HUES48 (cell line): ENCODE data around the gene TELO2.

Experiments used
- H3K27ac ChIP-seq: one replicate; pipeline ENCODE4 v1.7.0; 2013; ENCODE audit warnings: low read depth, low read length, inconsistent platforms
- H3K27me3 ChIP-seq: 2 replicates; pipeline ENCODE4 v1.6.1; 2013; ENCODE audit warnings: mild to moderate bottlenecking, low read length; ENCODE audit not compliant: control insufficient read depth, insufficient read depth
- H3K36me3 ChIP-seq: 2 replicates; pipeline ENCODE4 v1.6.1; 2013; ENCODE audit warnings: low read length; ENCODE audit not compliant: control insufficient read depth, insufficient read depth
- H3K4me1 ChIP-seq: 2 replicates; pipeline ENCODE4 v1.6.1; 2013; ENCODE audit warnings: mild to moderate bottlenecking, low read length; ENCODE audit not compliant: control insufficient read depth, insufficient read depth
- H3K4me3 ChIP-seq: 2 replicates; pipeline ENCODE4 v1.5.1; 2013; ENCODE audit warnings: mild to moderate bottlenecking, low read depth, low read length
- H3K9ac ChIP-seq: 2 replicates; pipeline ENCODE4 v1.6.1; 2013; ENCODE audit warnings: mild to moderate bottlenecking, low read depth, low read length, moderate library complexity
- H3K9me3 ChIP-seq: 2 replicates; pipeline ENCODE4 v1.6.1; 2013; ENCODE audit warnings: low read length; ENCODE audit not compliant: control insufficient read depth, insufficient read depth

The TELO2 gene

GRCh38 chr16:1492923-1493745, at the start of gene TELO2:
TSS of gene TELO2 (plus strand) at chr16:1493360. CDS start at chr16:1494282, 922 bp downstream.
- H3K4me1 ChIP-seq = 0 out of 2 replicates have a peak, but pooled peaks cover 3% of the 10 kb centered on the region

GRCh38 chr16:1443403-1443973, 49.7 kb upstream of the TELO2 start:
- Histone ChIP-seq H3K9me3 (no peaks in the 10 kb centered on the region), H3K4me1 (no peaks in the 10 kb centered on the region), H3K27me3 (no peaks in the 10 kb centered on the region), H3K4me3 (no peak overlapping the region), H3K9ac (no peak overlapping the region), H3K36me3 (peaks cover 20% of the 10 kb centered on the region), H3K27ac (no peak overlapping the region)

More at GRCh38 chr16:1492923-1493745, at the start of gene TELO2:
- peak within 1 kb of the TSS; percentile 94 for H3K9ac ChIP-seq
- peak within 1 kb of the TSS; percentile 87 for H3K27ac ChIP-seq
- H3K36me3 ChIP-seq = peaks cover 35% of the 10 kb centered on the region
- no peaks in the 10 kb centered on the region for H3K9me3 ChIP-seq
- no peaks in the 10 kb centered on the region for H3K27me3 ChIP-seq
- peak within 1 kb of the TSS; percentile 83 for H3K4me3 ChIP-seq

- no peak within 1 kb of the TSS for H3K9ac ChIP-seq
- peaks cover 25% of the 10 kb centered on the region for H3K36me3 ChIP-seq
- no peaks in the 10 kb centered on the region for H3K9me3 ChIP-seq
- no peaks in the 10 kb centered on the region for H3K27me3 ChIP-seq
- H3K4me3 ChIP-seq = no peak within 1 kb of the TSS
- H3K27ac ChIP-seq = no peak within 1 kb of the TSS
- no peaks in the 10 kb centered on the region for H3K4me1 ChIP-seq
Measured at GRCh38 chr16:1443980-1444729, 49.0 kb upstream of the TELO2 start, which contains the start of gene CCDC154. TSS of gene CCDC154 (minus strand) at chr16:1444556. CDS start at chr16:1444322, 234 bp downstream.

- H3K9me3 ChIP-seq = no peaks in the 10 kb centered on the region
- peaks cover 28% of the 10 kb centered on the region for H3K36me3 ChIP-seq
- no peak overlapping the region for H3K4me3 ChIP-seq
- H3K27me3 ChIP-seq = no peaks in the 10 kb centered on the region
- H3K9ac ChIP-seq = no peak overlapping the region
- H3K4me1 ChIP-seq = no peaks in the 10 kb centered on the region
- H3K27ac ChIP-seq = no peak overlapping the region
Measured at GRCh38 chr16:1444730-1445517, 48.2 kb upstream of the TELO2 start.

GRCh38 chr16:1445518-1446203, 47.5 kb upstream of the TELO2 start:
- Histone ChIP-seq H3K4me3 (no peak overlapping the region), H3K4me1 (no peaks in the 10 kb centered on the region), H3K27ac (no peak overlapping the region), H3K36me3 (peaks cover 31% of the 10 kb centered on the region), H3K9ac (no peak overlapping the region), H3K9me3 (no peaks in the 10 kb centered on the region), H3K27me3 (no peaks in the 10 kb centered on the region)

- Histone ChIP-seq H3K4me3 (no peak overlapping the region), H3K27me3 (no peaks in the 10 kb centered on the region), H3K27ac (no peak overlapping the region), H3K9ac (no peak overlapping the region), H3K4me1 (no peaks in the 10 kb centered on the region), H3K36me3 (peaks cover 39% of the 10 kb centered on the region), H3K9me3 (no peaks in the 10 kb centered on the region)
Measured at GRCh38 chr16:1446296-1447080, 46.7 kb upstream of the TELO2 start.

GRCh38 chr16:1447965-1448364, 45.2 kb upstream of the TELO2 start:
- peaks cover 49% of the 10 kb centered on the region for H3K36me3 ChIP-seq

GRCh38 chr16:1448536-1449116, 44.5 kb upstream of the TELO2 start:
- H3K27ac ChIP-seq = no peak overlapping the region
- no peaks in the 10 kb centered on the region for H3K4me1 ChIP-seq
- H3K9me3 ChIP-seq = no peaks in the 10 kb centered on the region
- H3K36me3 ChIP-seq = peaks cover 55% of the 10 kb centered on the region
- no peak overlapping the region for H3K4me3 ChIP-seq
- H3K27me3 ChIP-seq = no peaks in the 10 kb centered on the region
- no peak overlapping the region for H3K9ac ChIP-seq

More at GRCh38 chr16:1447965-1448364, 45.2 kb upstream of the TELO2 start:
- Histone ChIP-seq H3K27me3 (no peaks in the 10 kb centered on the region), H3K9ac (no peak overlapping the region), H3K9me3 (no peaks in the 10 kb centered on the region), H3K4me3 (no peak overlapping the region), H3K4me1 (no peaks in the 10 kb centered on the region), H3K27ac (no peak overlapping the region)

- Histone ChIP-seq H3K9ac (no peak overlapping the region; the same call in 1 of the 2 replicates), H3K9me3 (no peaks in the 10 kb centered on the region), H3K27me3 (no peaks in the 10 kb centered on the region), H3K4me3 (no peak overlapping the region), H3K36me3 (peaks cover 62% of the 10 kb centered on the region), H3K27ac (no peak overlapping the region), H3K4me1 (no peaks in the 10 kb centered on the region)
Measured at GRCh38 chr16:1449201-1449788, 43.9 kb upstream of the TELO2 start.
